ENCODE measurements around the gene TAGAP. TPM values are rescaled to one million over a fixed set of nuclear protein-coding genes. Genes with fewer than 3 reads are reported as not detected.

TAGAP gene
- total RNA-seq, 1 experiment from 2014 or later, result not detected

DNA sequence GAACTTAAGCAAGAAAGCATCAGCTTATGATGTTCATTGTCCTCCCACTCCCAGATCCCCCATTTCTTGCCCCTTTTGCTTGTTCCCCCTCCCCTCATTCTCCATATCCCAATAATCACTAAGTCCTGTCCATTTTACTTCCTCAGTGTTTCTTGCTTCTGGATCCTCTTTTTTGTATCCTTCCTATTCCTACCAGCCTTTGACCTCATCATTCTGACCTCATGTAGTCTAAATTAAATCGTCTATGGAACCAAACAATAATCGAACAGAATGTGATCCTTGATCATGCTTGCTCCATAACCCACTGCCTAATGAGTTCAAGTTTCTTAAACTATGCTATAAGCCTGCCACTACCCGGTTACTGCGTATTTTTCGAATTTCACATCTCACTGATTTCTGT is 39.4 kb downstream of the TAGAP start:
- Histone ChIP-seq H2BK120ac (ENCODE audit: low read depth, low read length, poor library complexity, severe bottlenecking) (no peak overlapping the region), H2AK5ac (ENCODE audit: insufficient read length, low read length) (no peak overlapping the region), H3K79me1 (ENCODE audit: insufficient read depth, low read depth, low read length, poor library complexity, severe bottlenecking) (no peaks in the 10 kb centered on the region), H2AFZ (ENCODE audit: low read length) (no peak overlapping the region), H3K14ac (ENCODE audit: insufficient read depth, low read length) (no peak overlapping the region), H3K4ac (ENCODE audit: low read depth, low read length) (no peak overlapping the region), H3K4me2 (ENCODE audit: insufficient read depth, insufficient read length, low read length) (no peak overlapping the region), H4K8ac (replicated peaks; ENCODE audit: insufficient read length, low read depth, low read length) (no peak overlapping the region), H2BK5ac (ENCODE audit: insufficient read length, low read length) (no peak overlapping the region), H3K79me2 (ENCODE audit: insufficient read depth, low read length) (no peaks in the 10 kb centered on the region), H3K23ac (ENCODE audit: insufficient read length, low read depth, low read length) (no peak overlapping the region), H2BK20ac (ENCODE audit: low read depth, low read length, poor library complexity, severe bottlenecking) (no peak overlapping the region), H2BK15ac (ENCODE audit: low read depth, low read length) (no peak overlapping the region), H4K20me1 (ENCODE audit: control insufficient read depth, insufficient read depth, insufficient read length) (no peaks in the 10 kb centered on the region), H3T11ph (ENCODE audit: low read length) (no peak overlapping the region), H4K91ac (ENCODE audit: insufficient read length, low read depth, low read length) (no peak overlapping the region), H3K56ac (ENCODE audit: insufficient read length, low read depth, low read length) (no peak overlapping the region), H3K27me3 (ENCODE audit: insufficient read depth, low read length) (no peaks in the 10 kb centered on the region), H3K9me3 (ENCODE audit: control insufficient read depth, low read depth, low read length) (no peaks in the 10 kb centered on the region), H4K5ac (ENCODE audit: insufficient read length, low read depth, low read length) (no peak overlapping the region), H3K9ac (ENCODE audit: extremely low read depth, insufficient read length, low read length) (no peak overlapping the region), H3K23me2 (ENCODE audit: insufficient read length, low read depth, low read length, poor library complexity, severe bottlenecking) (peaks cover under 1% of the 10 kb centered on the region), H2BK12ac (ENCODE audit: insufficient read length, low read depth, low read length) (no peak overlapping the region), H3K4me1 (ENCODE audit: insufficient read depth, low read length) (no peaks in the 10 kb centered on the region; the same call in 1 of the 2 replicates), H3K27ac (ENCODE audit: insufficient read length, low read depth, low read length) (no peak overlapping the region), H3K18ac (ENCODE audit: insufficient read length, low read depth, low read length) (no peak overlapping the region)
- H3K27ac Mint-ChIP-seq, result no peak overlapping the region
- H3K27me3 Mint-ChIP-seq (ENCODE audit: low read depth), result no peaks in the 10 kb centered on the region; the same call in none of the 2 replicates
- TF ChIP-seq, protein P1, sequence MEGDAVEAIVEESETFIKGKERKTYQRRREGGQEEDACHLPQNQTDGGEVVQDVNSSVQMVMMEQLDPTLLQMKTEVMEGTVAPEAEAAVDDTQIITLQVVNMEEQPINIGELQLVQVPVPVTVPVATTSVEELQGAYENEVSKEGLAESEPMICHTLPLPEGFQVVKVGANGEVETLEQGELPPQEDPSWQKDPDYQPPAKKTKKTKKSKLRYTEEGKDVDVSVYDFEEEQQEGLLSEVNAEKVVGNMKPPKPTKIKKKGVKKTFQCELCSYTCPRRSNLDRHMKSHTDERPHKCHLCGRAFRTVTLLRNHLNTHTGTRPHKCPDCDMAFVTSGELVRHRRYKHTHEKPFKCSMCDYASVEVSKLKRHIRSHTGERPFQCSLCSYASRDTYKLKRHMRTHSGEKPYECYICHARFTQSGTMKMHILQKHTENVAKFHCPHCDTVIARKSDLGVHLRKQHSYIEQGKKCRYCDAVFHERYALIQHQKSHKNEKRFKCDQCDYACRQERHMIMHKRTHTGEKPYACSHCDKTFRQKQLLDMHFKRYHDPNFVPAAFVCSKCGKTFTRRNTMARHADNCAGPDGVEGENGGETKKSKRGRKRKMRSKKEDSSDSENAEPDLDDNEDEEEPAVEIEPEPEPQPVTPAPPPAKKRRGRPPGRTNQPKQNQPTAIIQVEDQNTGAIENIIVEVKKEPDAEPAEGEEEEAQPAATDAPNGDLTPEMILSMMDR (conservative IDR thresholded peaks at IDR 0.05), result no peak
- H3K9me3 Mint-ChIP-seq, result no peaks in the 10 kb centered on the region
- DNase-seq, result no peak
- no CpG with 5 or more reads among the region's 5 CpGs for WGBS (ENCODE audit: extremely low coverage, insufficient read length, low lambda C conversion rate)
- H3K4me1 Mint-ChIP-seq, result peaks cover 8 to 9% of the 10 kb centered on the region in 2 experiments
- H3K4me3 Mint-ChIP-seq, result no peak overlapping the region
- H3K36me3 Mint-ChIP-seq (ENCODE audit: insufficient read depth in 1 of 3, low read depth in 3 of 3), result peaks cover 0 to 7% (median 0%) of the 10 kb centered on the region in 3 experiments; a peak in 2 of 7 replicates

All from H9 (cell line).